Activated naive CD4-positive, alpha-beta T cell treated with anti-CD3 and anti-CD28 coated beads, Interleukin-2, amount 10 ng/mL, durations not matched to agents 7 days and 5 days (primary cell): ENCODE data around the gene F10.

ENCODE experiments used
- CTCF ChIA-PET: fragments of 350-600 bp; sonication (Branson Sonifier 250); formaldehyde crosslinking; loops from one replicate; lab custom pipeline; 2021; ENCODE audit warnings: antibody characterized with exemption; lab: Charles Lee
- DNase-seq: peaks from one replicate; pipeline ENCODE4 v3.0.0-alpha.2; 2020
- H3K27ac Mint-ChIP-seq: one replicate; pipeline ENCODE4 v1.8.0; 2021; ENCODE audit warnings: mild to moderate bottlenecking, moderate library complexity, mixed read lengths
- H3K27me3 Mint-ChIP-seq: one replicate; pipeline ENCODE4 v1.8.0; 2021; ENCODE audit warnings: mild to moderate bottlenecking, mixed read lengths
- H3K36me3 Mint-ChIP-seq: one replicate; pipeline ENCODE4 v1.8.0; 2021; ENCODE audit warnings: mixed read lengths
- H3K4me1 Mint-ChIP-seq: one replicate; pipeline ENCODE4 v1.8.0; 2021; ENCODE audit warnings: mixed read lengths
- H3K4me3 Mint-ChIP-seq: one replicate; pipeline ENCODE4 v1.8.0; 2021; ENCODE audit warnings: mild to moderate bottlenecking, moderate library complexity, mixed read lengths
- H3K9me3 Mint-ChIP-seq: one replicate; pipeline ENCODE4 v1.8.0; 2021; ENCODE audit warnings: mixed read lengths

F10 gene

DNA sequence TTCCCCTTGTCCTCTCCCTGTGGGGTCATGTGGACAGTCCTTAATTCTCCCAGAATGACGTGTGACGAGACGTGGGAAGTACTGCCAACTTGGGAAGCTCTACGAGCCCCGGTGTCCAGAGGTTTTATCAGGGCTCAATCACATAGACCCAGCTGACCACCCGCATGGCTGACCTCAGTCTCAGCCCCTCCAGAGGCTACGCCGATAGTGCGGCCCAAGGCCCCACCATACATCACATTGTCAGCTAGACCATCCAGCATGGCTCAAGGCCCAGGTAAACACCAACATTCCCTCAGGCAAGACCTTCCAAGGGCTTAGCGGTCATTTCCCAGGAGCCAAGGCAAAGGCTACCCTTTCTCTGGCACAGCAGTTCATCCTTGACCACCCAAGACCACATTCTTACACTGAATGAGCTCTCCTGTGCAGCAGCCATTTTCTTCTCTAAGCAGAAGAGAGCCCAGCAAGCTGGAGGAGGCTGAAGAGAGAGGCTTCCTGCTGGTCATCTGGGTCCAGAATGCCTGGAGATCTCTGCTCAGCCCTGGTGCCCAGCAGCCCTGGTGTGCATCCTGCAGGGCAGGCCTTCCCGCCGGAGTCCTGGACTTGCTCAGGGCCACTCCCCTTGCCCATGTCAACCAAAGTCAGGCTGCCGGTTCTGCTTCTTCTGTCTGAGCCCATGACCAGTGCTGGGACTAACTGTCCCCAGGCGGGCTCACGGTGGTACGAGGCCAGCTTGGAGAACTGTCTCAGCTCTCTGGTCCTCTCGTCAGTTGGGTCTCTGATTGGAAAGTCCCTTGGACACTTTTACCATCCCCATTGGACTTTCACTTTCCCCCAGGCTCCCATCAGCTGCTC, 7.9 kb upstream of the F10 start:
- DNase-seq, result peak; percentile 14
- H3K27ac Mint-ChIP-seq, result no peak overlapping the region
- CTCF ChIA-PET, result no interaction called here
- no peaks in the 10 kb centered on the region for H3K36me3 Mint-ChIP-seq
- no peak overlapping the region for H3K4me3 Mint-ChIP-seq
- H3K27me3 Mint-ChIP-seq, result peaks cover 20% of the 10 kb centered on the region
- H3K9me3 Mint-ChIP-seq, result no peaks in the 10 kb centered on the region
- H3K4me1 Mint-ChIP-seq, result no peaks in the 10 kb centered on the region

DNA sequence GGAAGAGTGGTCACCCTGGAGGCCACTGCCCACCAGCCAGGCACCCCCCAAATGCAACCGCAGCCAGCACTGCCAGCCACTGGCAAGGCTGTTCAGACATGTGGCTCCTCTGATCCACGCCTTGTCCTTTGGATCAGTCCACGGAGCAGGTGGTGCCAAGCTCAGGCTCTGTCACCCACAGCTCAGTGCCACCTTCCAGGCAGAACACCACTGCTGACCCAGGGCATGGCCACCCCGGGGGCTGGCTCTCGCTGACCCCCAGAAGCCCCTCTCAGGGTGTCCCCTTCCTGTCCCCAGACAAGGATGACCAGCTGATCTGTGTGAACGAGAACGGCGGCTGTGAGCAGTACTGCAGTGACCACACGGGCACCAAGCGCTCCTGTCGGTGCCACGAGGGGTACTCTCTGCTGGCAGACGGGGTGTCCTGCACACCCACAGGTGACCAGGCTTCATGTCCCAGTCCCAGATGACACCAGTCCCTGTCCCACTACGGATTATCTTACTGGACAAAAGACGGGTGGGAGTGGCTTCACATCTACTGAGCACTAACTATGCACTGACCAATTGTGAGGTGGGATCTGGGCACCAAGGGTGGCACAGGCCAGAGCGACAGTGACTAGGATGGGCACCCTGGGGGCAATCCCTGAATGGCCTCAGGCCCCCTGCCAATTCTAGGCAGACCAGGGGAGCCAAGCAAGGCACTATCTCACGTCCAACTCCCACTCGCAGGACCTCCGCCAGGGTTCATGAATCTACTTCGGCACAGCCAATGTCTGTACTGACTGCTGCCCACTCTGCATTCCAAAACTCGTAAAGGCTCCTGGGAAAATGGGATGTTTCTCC, 7.0 kb upstream of the F10 start:
- DNase-seq, result peak; percentile 5
- H3K4me3 Mint-ChIP-seq, result no peak overlapping the region
- no peak overlapping the region for H3K27ac Mint-ChIP-seq
- H3K9me3 Mint-ChIP-seq, result no peaks in the 10 kb centered on the region
- H3K36me3 Mint-ChIP-seq, result no peaks in the 10 kb centered on the region
- peaks cover 12% of the 10 kb centered on the region for H3K27me3 Mint-ChIP-seq
- CTCF ChIA-PET, result no interaction called here
- H3K4me1 Mint-ChIP-seq, result no peaks in the 10 kb centered on the region

DNA sequence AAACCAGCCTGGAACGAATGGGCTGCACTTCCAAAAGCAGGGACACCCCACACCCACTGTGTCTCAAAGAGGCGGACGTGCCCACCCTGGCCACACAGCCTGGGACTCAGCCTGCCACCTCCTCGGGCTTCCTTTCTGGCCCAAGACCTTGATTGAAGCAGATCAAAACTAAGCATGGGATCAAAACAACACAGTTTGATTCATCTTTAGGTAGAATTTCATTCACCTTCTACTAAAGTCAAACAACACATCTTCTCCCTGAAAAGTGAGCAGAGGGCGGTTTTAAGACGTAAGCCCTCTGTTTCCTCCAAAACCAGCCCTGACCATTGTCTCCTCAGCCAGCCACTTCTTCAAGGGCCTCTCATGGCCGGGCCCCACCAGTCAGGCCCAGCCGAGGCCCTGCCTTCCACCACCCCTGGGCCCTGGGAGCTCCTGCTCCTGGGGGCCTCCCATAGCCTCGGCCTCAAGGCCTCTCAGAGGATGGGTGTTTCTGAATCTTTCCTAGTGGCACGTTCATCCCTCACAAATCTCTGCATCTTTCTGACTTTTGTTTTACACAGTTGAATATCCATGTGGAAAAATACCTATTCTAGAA, 6.3 kb upstream of the F10 start:
- Mint-ChIP-seq H3K27ac (no peak overlapping the region), H3K27me3 (peaks cover 5% of the 10 kb centered on the region), H3K4me3 (no peak overlapping the region), H3K4me1 (no peaks in the 10 kb centered on the region), H3K9me3 (no peaks in the 10 kb centered on the region), H3K36me3 (no peaks in the 10 kb centered on the region)
- peak; percentile 13 for DNase-seq
- CTCF ChIA-PET, result no interaction called here

DNA sequence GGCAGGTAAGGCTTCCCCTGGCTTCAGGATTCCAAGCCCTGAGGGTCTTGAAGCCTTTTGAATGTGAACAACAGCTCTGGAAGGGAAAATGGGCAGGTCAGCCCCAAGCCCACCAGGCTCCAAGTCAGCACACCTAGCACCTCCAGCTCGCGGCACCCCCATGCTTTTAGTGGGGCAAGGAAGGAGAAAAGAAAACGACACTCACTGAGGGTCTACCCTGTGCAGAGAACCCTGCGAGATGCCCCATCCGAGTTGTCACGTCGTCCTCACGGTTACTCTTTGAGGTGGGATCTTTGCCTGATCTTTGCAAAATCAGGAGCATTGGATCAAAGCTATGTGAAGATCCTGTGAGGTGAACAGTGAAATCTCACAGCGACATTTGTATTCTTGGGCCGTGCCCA, 5.7 kb upstream of the F10 start:
- no peak overlapping the region for H3K27ac Mint-ChIP-seq
- peak; percentile 4 for DNase-seq
- H3K9me3 Mint-ChIP-seq, result no peaks in the 10 kb centered on the region
- H3K4me1 Mint-ChIP-seq, result no peaks in the 10 kb centered on the region
- no peaks in the 10 kb centered on the region for H3K36me3 Mint-ChIP-seq
- CTCF ChIA-PET, result no interaction called here
- H3K27me3 Mint-ChIP-seq, result peaks cover 5% of the 10 kb centered on the region
- no peak overlapping the region for H3K4me3 Mint-ChIP-seq

DNA sequence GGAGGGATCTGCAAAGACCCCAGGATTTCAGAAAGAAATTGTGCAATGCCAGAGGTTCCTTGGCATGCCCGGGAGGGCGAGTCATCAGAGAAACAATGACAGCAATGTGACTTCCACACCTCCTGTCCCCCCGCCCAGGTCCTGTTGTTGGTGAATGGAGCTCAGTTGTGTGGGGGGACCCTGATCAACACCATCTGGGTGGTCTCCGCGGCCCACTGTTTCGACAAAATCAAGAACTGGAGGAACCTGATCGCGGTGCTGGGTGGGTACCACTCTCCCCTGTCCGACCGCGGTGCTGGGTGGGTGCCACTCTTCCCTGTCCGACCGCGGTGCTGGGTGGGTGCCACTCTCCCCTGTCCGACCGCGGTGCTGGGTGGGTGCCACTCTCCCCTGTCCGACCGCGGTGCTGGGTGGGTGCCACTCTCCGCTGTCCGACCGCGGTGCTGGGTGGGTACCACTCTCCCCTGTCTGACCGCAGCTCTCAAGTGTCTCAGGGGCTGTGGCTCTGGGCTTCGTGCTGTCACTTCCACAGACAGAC, 5.2 kb upstream of the F10 start:
- no peak for DNase-seq
- no peak overlapping the region for H3K27ac Mint-ChIP-seq
- no peaks in the 10 kb centered on the region for H3K9me3 Mint-ChIP-seq
- H3K36me3 Mint-ChIP-seq, result no peaks in the 10 kb centered on the region
- no peak overlapping the region for H3K4me3 Mint-ChIP-seq
- H3K4me1 Mint-ChIP-seq, result no peaks in the 10 kb centered on the region
- H3K27me3 Mint-ChIP-seq, result peaks cover 5% of the 10 kb centered on the region
- CTCF ChIA-PET, result no interaction called here

DNA sequence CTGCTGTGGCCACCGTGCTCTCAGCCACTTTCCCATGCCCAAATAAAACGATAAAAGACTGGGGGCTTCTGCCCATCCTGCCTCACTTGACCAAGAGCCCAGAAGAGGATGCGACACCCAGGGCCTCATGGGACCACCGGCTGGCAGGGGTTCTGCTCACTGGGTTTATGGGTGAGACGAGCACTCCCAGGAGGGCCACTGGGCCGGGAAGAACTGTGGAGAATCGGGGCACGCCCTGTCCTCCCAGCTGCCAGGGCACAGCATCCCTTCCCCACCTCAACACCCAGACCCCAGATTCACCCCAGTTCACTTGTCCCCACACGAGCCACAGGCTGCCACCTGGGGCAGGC, 4.7 kb upstream of the F10 start:
- no peak for DNase-seq
- CTCF ChIA-PET, result no interaction called here
- H3K4me1 Mint-ChIP-seq, result no peaks in the 10 kb centered on the region
- peaks cover 10% of the 10 kb centered on the region for H3K27me3 Mint-ChIP-seq
- no peak overlapping the region for H3K27ac Mint-ChIP-seq
- no peak overlapping the region for H3K4me3 Mint-ChIP-seq
- H3K9me3 Mint-ChIP-seq, result no peaks in the 10 kb centered on the region
- no peaks in the 10 kb centered on the region for H3K36me3 Mint-ChIP-seq

DNA sequence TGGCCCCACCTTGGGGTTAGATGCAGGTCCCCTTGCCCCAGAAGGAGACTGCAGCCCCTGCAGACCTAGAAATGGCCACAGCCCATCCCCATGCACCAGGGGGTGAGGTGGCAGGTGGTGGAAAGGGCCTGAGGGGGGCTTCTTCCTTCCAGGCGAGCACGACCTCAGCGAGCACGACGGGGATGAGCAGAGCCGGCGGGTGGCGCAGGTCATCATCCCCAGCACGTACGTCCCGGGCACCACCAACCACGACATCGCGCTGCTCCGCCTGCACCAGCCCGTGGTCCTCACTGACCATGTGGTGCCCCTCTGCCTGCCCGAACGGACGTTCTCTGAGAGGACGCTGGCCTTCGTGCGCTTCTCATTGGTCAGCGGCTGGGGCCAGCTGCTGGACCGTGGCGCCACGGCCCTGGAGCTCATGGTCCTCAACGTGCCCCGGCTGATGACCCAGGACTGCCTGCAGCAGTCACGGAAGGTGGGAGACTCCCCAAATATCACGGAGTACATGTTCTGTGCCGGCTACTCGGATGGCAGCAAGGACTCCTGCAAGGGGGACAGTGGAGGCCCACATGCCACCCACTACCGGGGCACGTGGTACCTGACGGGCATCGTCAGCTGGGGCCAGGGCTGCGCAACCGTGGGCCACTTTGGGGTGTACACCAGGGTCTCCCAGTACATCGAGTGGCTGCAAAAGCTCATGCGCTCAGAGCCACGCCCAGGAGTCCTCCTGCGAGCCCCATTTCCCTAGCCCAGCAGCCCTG, 4.2 kb upstream of the F10 start:
- Mint-ChIP-seq H3K36me3 (no peaks in the 10 kb centered on the region), H3K27me3 (peaks cover 11% of the 10 kb centered on the region), H3K4me1 (no peaks in the 10 kb centered on the region), H3K27ac (no peak overlapping the region), H3K9me3 (no peaks in the 10 kb centered on the region), H3K4me3 (no peak overlapping the region)
- DNase-seq, result no peak
- CTCF ChIA-PET, result no interaction called here

DNA sequence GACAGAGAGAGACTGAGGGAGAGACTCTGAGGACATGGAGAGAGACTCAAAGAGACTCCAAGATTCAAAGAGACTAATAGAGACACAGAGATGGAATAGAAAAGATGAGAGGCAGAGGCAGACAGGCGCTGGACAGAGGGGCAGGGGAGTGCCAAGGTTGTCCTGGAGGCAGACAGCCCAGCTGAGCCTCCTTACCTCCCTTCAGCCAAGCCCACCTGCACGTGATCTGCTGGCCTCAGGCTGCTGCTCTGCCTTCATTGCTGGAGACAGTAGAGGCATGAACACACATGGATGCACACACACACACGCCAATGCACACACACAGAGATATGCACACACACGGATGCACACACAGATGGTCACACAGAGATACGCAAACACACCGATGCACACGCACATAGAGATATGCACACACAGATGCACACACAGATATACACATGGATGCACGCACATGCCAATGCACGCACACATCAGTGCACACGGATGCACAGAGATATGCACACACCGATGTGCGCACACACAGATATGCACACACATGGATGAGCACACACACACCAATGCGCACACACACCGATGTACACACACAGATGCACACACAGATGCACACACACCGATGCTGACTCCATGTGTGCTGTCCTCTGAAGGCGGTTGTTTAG, 3.3 kb upstream of the F10 start:
- no peak overlapping the region for H3K27ac Mint-ChIP-seq
- peaks cover 11% of the 10 kb centered on the region for H3K27me3 Mint-ChIP-seq
- CTCF ChIA-PET, result no interaction called here
- H3K4me3 Mint-ChIP-seq, result no peak overlapping the region
- no peaks in the 10 kb centered on the region for H3K9me3 Mint-ChIP-seq
- H3K36me3 Mint-ChIP-seq, result no peaks in the 10 kb centered on the region
- H3K4me1 Mint-ChIP-seq, result no peaks in the 10 kb centered on the region
- no peak for DNase-seq

DNA sequence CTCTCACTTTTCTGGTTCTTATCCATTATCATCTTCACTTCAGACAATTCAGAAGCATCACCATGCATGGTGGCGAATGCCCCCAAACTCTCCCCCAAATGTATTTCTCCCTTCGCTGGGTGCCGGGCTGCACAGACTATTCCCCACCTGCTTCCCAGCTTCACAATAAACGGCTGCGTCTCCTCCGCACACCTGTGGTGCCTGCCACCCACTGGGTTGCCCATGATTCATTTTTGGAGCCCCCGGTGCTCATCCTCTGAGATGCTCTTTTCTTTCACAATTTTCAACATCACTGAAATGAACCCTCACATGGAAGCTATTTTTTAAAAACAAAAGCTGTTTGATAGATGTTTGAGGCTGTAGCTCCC, 2.8 kb upstream of the F10 start:
- CTCF ChIA-PET, result no interaction called here
- peaks cover 11% of the 10 kb centered on the region for H3K27me3 Mint-ChIP-seq

DNA sequence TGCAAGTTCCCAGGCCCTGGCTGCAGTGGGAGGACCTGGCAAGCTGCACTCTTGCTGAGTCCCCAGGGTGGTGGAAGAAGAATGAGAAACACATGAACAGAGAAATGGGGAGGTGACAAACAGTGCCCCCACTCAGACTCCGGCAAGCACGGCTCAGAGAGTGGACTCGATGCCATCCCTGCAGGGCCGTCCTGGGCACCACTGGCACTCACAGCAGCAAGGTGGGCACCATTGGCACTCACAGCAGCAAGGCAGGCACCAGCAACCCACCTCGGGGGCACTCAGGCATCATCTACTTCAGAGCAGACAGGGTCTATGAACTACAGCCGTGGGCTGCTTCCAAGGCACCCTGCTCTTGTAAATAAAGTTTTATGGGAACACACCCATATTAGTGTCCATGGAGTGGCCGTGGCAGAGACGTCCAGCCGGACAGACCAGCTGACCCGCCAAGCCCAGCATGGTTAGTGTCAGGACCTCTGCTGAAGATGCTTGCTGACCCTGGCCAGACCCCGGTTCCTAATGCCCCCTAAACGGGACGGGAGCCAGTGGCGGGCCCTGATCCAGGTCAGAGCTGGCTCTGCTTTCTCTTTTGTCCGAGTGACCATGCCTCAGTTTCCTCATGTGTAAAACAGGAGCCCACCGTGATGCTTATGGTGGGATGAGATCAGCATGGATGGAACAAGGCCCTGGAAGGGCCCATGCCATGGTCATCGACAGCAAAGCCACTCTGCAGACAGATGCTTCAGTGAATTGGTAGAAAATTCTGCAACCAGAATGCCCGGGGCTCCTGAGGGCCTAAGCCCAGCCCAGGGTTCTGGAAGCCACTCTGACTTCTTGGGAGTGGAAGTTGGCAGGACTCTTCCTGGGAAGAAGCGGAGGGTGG, 2.1 kb upstream of the F10 start:
- Mint-ChIP-seq H3K27ac (no peak overlapping the region), H3K36me3 (no peaks in the 10 kb centered on the region), H3K9me3 (no peaks in the 10 kb centered on the region), H3K4me1 (no peaks in the 10 kb centered on the region), H3K4me3 (no peak overlapping the region), H3K27me3 (peaks cover 12% of the 10 kb centered on the region)
- no peak for DNase-seq
- CTCF ChIA-PET, result no interaction called here

More for the DNA sequence above, 2.8 kb upstream of the F10 start:
- H3K4me3 Mint-ChIP-seq, result no peak overlapping the region
- no peaks in the 10 kb centered on the region for H3K9me3 Mint-ChIP-seq
- H3K4me1 Mint-ChIP-seq, result no peaks in the 10 kb centered on the region
- no peak for DNase-seq
- no peak overlapping the region for H3K27ac Mint-ChIP-seq
- no peaks in the 10 kb centered on the region for H3K36me3 Mint-ChIP-seq

DNA sequence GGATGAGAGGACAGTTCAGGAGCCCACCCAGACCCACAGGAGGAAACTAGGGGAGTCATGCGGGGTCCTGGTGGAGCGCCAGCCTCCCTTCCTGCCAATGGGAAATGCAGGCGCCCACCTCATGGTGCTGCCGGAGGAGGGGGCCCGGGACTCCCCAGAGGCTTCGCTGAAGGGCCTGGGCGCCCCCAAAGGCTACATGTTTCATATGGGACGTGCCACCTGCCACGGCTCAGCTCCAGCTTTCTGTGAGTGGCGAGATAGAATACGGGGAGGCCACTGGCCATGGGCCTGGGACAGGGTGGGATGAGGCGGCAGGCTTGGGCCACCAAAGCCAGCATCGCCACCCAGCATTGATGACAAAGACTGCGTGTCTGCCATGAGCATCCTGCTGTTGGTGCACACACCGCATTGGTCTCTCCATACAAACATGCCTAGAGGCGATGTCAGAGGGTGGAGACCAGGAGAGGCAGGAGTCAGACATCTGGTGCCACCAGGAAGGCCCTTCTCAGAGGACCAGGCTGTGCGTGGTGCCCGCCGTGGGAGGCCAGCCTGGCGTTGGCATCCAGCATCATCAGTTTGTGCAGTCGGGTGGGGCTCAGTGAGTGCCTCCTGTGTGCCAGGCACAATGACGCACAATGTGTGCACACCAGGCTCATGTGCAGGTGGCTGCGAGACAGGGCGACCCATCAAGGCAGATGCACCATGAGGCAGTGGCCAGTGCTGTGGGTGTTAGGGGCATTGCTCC, 1.2 kb upstream of the F10 start:
- Mint-ChIP-seq H3K27me3 (peaks cover 20% of the 10 kb centered on the region), H3K4me3 (no peak overlapping the region), H3K4me1 (no peaks in the 10 kb centered on the region), H3K27ac (no peak overlapping the region), H3K9me3 (no peaks in the 10 kb centered on the region), H3K36me3 (no peaks in the 10 kb centered on the region)
- no peak for DNase-seq
- CTCF ChIA-PET, result no interaction called here

DNA sequence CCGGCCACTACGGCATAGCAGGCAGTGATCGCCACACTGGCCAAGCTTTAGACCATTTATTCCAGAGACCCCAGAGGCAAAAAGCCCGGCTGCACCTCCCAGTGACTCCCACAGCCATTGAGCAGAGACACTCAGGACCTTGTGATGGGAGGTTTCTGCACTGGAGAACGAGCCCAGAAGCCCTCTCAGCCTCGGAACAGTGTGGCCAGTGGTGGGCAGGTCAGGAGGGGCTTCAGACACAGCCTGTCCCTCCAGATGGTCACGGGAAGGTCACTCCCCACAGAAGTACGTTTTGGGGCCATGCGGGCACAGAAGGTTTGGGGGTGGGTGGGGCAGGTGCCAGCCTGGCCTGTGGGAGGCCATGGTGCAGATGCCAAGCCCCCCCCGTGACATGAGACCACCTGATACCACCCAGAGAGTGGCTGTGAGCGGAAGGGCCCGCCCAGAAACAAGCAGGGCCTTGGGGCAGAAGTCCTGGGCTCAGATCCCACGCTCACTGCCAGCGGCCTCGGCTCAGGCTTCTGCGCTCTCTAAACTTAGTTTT, 599 bp upstream of the F10 start:
- Mint-ChIP-seq H3K4me3 (no peak overlapping the region), H3K9me3 (no peaks in the 10 kb centered on the region), H3K4me1 (no peaks in the 10 kb centered on the region), H3K27ac (no peak overlapping the region), H3K27me3 (peaks cover 26% of the 10 kb centered on the region), H3K36me3 (no peaks in the 10 kb centered on the region)
- CTCF ChIA-PET, result no interaction called here
- DNase-seq, result no peak
